Panc1 (cell line): Measurements from ENCODE around the gene ANAPC1.

Experiments used
- CTCF ChIP-seq: fragments of 450-650 bp; IDR thresholded peaks from 2 replicates; pipeline ENCODE4 v1.5.1; 2017; ENCODE audit warnings: mild to moderate bottlenecking
- POLR2AphosphoS5 ChIP-seq: IDR thresholded peaks from 2 replicates; pipeline ENCODE4 v1.6.1; 2012; ENCODE audit warnings: mild to moderate bottlenecking, low read depth, low read length, moderate library complexity
- REST ChIP-seq, 2 experiments: IDR thresholded peaks; 2 replicates each; pipeline ENCODE4 v1.6.1; 2011 to 2012; ENCODE audit warnings: low read depth in 2 of 2, control low read depth in 1 of 2, low read length in 1 of 2, mild to moderate bottlenecking in 1 of 2, moderate library complexity in 1 of 2; ENCODE audit not compliant: insufficient read depth in 1 of 2
- SIN3A ChIP-seq: IDR thresholded peaks from 2 replicates; pipeline ENCODE4 v1.6.1; 2012; ENCODE audit warnings: low read depth, mild to moderate bottlenecking, low read length, moderate library complexity, borderline replicate concordance; ENCODE audit not compliant: insufficient read depth
- TCF7L2 ChIP-seq: IDR thresholded peaks from 2 replicates; pipeline ENCODE4 v1.6.1; 2011; ENCODE audit warnings: mild to moderate bottlenecking, low read depth, low read length, inconsistent platforms

- TF ChIP-seq CTCF = no peak
- TF ChIP-seq POLR2AphosphoS5 = no peak
- TF ChIP-seq REST (IDR thresholded peaks at IDR 0.05; ENCODE audit: insufficient read depth in 1 of 2, low read depth in 2 of 2, low read length in 1 of 2) = no peak
- TF ChIP-seq TCF7L2 = no peak
- TF ChIP-seq SIN3A = no peak
Measured at GRCh38 chr2:111923276-111923804, 39.3 kb upstream of the ANAPC1 start.
